ENCODE measurements around the gene LRRN2. TPM values are rescaled to one million over a fixed set of nuclear protein-coding genes. Genes with fewer than 3 reads are reported as not detected.

The LRRN2 gene
- total and polyA plus RNA-seq, 2 donors (not counting 1 experiment from before 2014, with no cell fraction given): not detected

- Histone ChIP-seq H3K9ac (ENCODE audit: insufficient read depth, low read length) (no peak overlapping the region), H2AFZ (ENCODE audit: low read length) (no peak overlapping the region), H4K20me1 (ENCODE audit: control insufficient read depth, extremely low read depth, insufficient read depth, low read length) (no peaks in the 10 kb centered on the region), H3K4me1 (ENCODE audit: control insufficient read depth, extremely low read depth, insufficient read depth, low read length) (no peaks in the 10 kb centered on the region), H3K36me3 (ENCODE audit: control insufficient read depth, insufficient read depth, low read length) (no peaks in the 10 kb centered on the region), H3K4me2 (ENCODE audit: extremely low read depth, insufficient read depth, low read length) (no peak overlapping the region), H3K4me3 (replicated peaks in 1 of 4; ENCODE audit: control extremely low read depth in 1 of 4, insufficient read depth in 1 of 4, low read depth in 3 of 4, low read length in 4 of 4) (no peak overlapping the region), H3K27me3 (ENCODE audit: control insufficient read depth, insufficient read depth, low read length) (peaks cover 31% of the 10 kb centered on the region), H3K27ac (ENCODE audit: insufficient read depth, low read length) (no peak overlapping the region), H3K9me3 (ENCODE audit: control insufficient read depth, insufficient read depth, low read depth, low read length) (no peaks in the 10 kb centered on the region), H3K79me2 (ENCODE audit: control insufficient read depth, insufficient read depth, low read length) (no peaks in the 10 kb centered on the region)
- DNase-seq (ENCODE audit: low read depth in 2 of 2): no peak
- TF ChIP-seq EZH2 (IDR thresholded peaks at IDR 0.05; ENCODE audit: low read length, missing control alignments) (no peak), CTCF (conservative IDR thresholded peaks at IDR 0.05 in 1 of 2, IDR thresholded peaks at IDR 0.05 in 1 of 2; ENCODE audit: low read depth in 1 of 2, low read length in 2 of 2) (no peak)
Measured at GRCh38 chr1:204733289-204733688, 47.8 kb upstream of the LRRN2 start.

- Histone ChIP-seq H3K79me2 (ENCODE audit: control insufficient read depth, insufficient read depth, low read length) (no peaks in the 10 kb centered on the region), H3K27ac (ENCODE audit: insufficient read depth, low read length) (no peak overlapping the region), H3K4me3 (replicated peaks in 1 of 4; ENCODE audit: control extremely low read depth in 1 of 4, insufficient read depth in 1 of 4, low read depth in 3 of 4, low read length in 4 of 4) (no peak overlapping the region), H2AFZ (ENCODE audit: low read length) (no peak overlapping the region), H3K9ac (ENCODE audit: insufficient read depth, low read length) (no peak overlapping the region), H3K9me3 (ENCODE audit: control insufficient read depth, insufficient read depth, low read depth, low read length) (no peaks in the 10 kb centered on the region), H3K4me2 (ENCODE audit: extremely low read depth, insufficient read depth, low read length) (no peak overlapping the region), H3K36me3 (ENCODE audit: control insufficient read depth, insufficient read depth, low read length) (no peaks in the 10 kb centered on the region), H3K27me3 (ENCODE audit: control insufficient read depth, insufficient read depth, low read length) (peaks cover 33% of the 10 kb centered on the region), H4K20me1 (ENCODE audit: control insufficient read depth, extremely low read depth, insufficient read depth, low read length) (no peaks in the 10 kb centered on the region), H3K4me1 (ENCODE audit: control insufficient read depth, extremely low read depth, insufficient read depth, low read length) (no peaks in the 10 kb centered on the region)
- no peak for DNase-seq (ENCODE audit: low read depth in 2 of 2)
- no peak for TF ChIP-seq CTCF (conservative IDR thresholded peaks at IDR 0.05 in 1 of 2, IDR thresholded peaks at IDR 0.05 in 1 of 2; ENCODE audit: low read depth in 1 of 2, low read length in 2 of 2)
- no peak for TF ChIP-seq EZH2 (IDR thresholded peaks at IDR 0.05; ENCODE audit: low read length, missing control alignments)
Measured at GRCh38 chr1:204731985-204732575, 46.5 kb upstream of the LRRN2 start.

- Histone ChIP-seq H3K27me3 (ENCODE audit: control insufficient read depth, insufficient read depth, low read length) (peaks cover 33% of the 10 kb centered on the region), H3K36me3 (ENCODE audit: control insufficient read depth, insufficient read depth, low read length) (no peaks in the 10 kb centered on the region), H3K4me1 (ENCODE audit: control insufficient read depth, extremely low read depth, insufficient read depth, low read length) (no peaks in the 10 kb centered on the region), H3K27ac (ENCODE audit: insufficient read depth, low read length) (no peak overlapping the region), H3K9me3 (ENCODE audit: control insufficient read depth, insufficient read depth, low read depth, low read length) (no peaks in the 10 kb centered on the region), H3K4me2 (ENCODE audit: extremely low read depth, insufficient read depth, low read length) (no peak overlapping the region), H2AFZ (ENCODE audit: low read length) (no peak overlapping the region), H3K4me3 (replicated peaks in 1 of 4; ENCODE audit: control extremely low read depth in 1 of 4, insufficient read depth in 1 of 4, low read depth in 3 of 4, low read length in 4 of 4) (no peak overlapping the region), H3K9ac (ENCODE audit: insufficient read depth, low read length) (no peak overlapping the region), H4K20me1 (ENCODE audit: control insufficient read depth, extremely low read depth, insufficient read depth, low read length) (no peaks in the 10 kb centered on the region), H3K79me2 (ENCODE audit: control insufficient read depth, insufficient read depth, low read length) (no peaks in the 10 kb centered on the region)
- no peak for DNase-seq (ENCODE audit: low read depth in 2 of 2)
- TF ChIP-seq EZH2 (IDR thresholded peaks at IDR 0.05; ENCODE audit: low read length, missing control alignments) (no peak), CTCF (conservative IDR thresholded peaks at IDR 0.05 in 1 of 2, IDR thresholded peaks at IDR 0.05 in 1 of 2; ENCODE audit: low read depth in 1 of 2, low read length in 2 of 2) (no peak)
Measured at GRCh38 chr1:204731509-204731908, 46.0 kb upstream of the LRRN2 start.
